NCI-H128 (cell line): ENCODE measurements around the gene CATSPERB.
"Not testable (repeated sequence)": the region's sequence is repeated elsewhere in the genome, so short reads cannot be mapped to it uniquely, and the experiment has no call there.

Experiments
- DNase-seq: peaks from one replicate; lab custom pipeline; 2025; ENCODE audit not compliant: unreplicated experiment; lab: John Stamatoyannopoulos, UW

Gene CATSPERB

GRCh38 chr14:91731986-91732385 lies at the start of gene CATSPERB:
Gene CATSPERB (minus strand): TSS chr14:91732086. CDS start chr14:91729479, 2,607 bp downstream.
- no peak for DNase-seq

- DNase-seq, result no peak
These were observed 48.6 kb upstream of the CATSPERB start for GRCh38 chr14:91780452-91780851.

- no peak for DNase-seq
These were observed 46.3 kb upstream of the CATSPERB start for GRCh38 chr14:91778217-91778616.

- no peak for DNase-seq
These were observed 42.5 kb upstream of the CATSPERB start for GRCh38 chr14:91774140-91775096.

GRCh38 chr14:91770185-91770584 lies 38.3 kb upstream of the CATSPERB start:
- no peak for DNase-seq

DNA sequence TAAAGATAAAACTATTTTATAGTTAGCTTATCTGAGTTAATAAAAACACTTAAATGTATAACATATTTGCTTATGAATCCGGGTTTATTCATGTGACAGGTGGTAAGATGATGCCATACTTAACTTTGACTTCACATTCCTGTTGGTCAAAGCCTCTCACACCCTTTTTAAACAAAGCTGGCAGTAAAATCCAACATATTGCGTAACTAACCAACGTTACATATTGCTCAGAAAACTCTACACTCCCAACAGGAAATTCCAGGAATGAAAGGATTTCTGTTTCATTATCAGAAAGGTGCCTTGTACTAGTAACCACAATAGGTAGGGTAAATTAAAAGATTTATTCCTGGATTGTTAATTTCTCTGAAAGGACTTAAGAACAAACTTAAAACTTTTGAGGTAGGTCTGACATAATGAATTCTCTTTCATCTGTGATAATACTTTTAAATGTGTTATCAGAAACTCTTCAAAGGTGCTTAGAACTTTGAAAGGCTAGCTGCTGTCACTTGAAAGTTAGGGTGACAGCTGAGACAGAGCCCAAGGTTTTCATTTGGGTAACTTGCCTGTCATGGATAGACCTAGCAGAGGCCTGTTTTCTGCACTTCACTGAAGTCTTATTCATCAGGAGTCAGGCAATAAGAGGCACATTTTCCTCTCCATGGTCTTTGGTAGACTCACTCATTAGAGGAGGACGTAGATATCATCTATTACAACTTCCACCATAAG lies 23.8 kb upstream of the CATSPERB start:
- no peak for DNase-seq

DNA sequence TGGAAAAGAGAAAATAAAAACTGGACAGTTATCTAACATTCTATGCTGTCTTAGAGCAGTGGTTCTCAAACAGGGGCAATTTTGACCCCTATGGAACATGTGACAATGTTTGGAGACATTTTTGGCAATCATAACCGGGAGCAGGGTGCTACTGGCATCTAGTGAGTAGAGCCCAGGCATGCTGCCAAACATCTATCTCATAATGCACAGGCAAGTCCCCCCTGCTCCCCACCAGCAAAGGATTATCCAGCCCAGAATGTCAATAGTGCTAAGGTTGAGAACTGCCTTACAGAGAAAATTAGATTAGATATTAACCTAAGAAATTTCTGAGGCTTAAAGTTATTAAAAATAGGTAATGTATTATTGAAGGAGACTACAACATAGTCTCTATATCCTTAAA lies 22.9 kb upstream of the CATSPERB start:
- no peak for DNase-seq

DNA sequence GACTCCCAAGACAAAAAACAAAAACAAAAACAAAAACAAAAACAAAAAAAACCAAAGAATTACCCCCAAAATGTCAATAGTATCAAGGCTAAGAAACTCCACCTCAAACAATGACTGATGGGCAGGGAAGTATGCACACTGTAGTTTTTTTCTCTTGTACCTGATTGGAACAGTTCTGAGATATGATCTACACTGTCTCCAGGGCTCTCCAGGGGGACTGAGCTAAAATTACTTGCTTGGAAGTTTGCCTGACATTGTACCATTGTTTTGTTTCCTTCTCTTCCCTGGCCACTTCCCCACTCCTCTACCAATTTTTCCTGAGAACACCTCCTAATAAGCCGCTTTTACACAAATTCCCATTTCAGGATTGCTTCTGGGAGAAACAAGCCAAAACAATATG lies 22.3 kb upstream of the CATSPERB start:
- no peak for DNase-seq

- no peak for DNase-seq
These were observed 21.7 kb upstream of the CATSPERB start for GRCh38 chr14:91753501-91754128.

- DNase-seq, result no peak
These were observed 21.1 kb upstream of the CATSPERB start for GRCh38 chr14:91752961-91753360.

DNA sequence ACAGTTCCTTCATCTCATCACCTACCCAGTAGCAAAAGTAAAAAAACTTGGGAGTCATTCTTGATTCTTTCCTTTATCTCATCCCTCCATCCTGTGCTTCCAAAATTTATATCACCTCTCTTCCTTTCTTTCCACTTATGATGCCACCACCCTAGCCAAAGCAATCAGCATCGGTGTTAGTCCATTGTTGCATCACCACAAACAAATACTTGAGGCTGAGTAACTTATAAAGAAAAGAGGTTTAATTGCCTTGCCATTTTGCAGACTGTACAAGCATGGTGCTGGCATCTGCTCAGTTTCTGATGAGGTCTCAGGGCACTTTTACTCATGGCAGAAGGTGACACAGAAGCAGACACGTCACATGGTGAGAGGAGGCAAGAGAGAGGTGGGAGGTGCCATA lies 19.8 kb upstream of the CATSPERB start:
- no peak for DNase-seq

DNA sequence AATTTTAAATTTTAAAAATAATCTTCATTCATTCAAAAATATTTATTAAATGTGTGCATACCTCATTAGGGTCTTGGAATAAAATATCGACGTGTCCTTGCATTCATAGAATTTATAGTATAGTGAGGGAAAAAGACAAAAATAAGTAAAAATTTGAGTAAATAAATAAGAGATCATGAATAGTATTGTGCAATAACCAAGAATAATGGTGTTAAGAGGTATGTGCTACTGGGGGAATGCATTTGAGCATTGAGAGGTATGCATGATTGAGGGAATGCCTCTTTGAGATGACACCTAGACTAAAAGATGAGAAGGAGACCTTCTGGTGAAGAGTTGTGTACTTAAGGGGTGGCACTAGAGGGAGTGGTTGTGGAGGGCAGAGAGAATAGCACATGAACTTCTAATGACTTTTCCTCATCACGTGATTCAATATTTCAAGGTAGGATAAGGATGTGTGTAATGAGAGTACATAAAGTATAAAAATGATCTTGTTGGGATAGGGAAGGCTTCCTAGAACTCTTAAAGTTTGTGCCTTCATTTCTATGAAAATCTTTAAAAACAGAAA lies 18.8 kb upstream of the CATSPERB start:
- DNase-seq, result no peak

GRCh38 chr14:91749868-91750267 lies 18.0 kb upstream of the CATSPERB start:
- no peak for DNase-seq

DNA sequence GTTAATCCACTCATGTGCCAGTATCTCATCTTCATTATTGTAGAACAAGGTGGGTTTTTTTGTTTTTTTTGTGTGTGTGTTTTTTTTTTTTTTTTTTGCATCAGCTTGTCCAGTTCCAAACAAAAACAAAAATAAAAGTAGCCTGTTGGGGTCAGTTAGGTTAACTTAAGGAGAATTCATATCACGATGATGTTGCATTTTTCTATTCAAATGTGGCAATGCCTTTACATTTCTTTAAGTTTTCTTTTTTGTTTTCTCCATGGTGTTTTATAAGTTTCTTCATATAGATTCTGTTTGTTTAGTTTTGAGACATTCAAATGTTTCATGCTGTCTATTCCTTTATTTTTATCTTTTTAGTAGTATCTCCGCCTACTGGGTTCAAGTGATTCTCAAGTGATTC lies 16.2 kb upstream of the CATSPERB start:
- DNase-seq, result no peak

DNA sequence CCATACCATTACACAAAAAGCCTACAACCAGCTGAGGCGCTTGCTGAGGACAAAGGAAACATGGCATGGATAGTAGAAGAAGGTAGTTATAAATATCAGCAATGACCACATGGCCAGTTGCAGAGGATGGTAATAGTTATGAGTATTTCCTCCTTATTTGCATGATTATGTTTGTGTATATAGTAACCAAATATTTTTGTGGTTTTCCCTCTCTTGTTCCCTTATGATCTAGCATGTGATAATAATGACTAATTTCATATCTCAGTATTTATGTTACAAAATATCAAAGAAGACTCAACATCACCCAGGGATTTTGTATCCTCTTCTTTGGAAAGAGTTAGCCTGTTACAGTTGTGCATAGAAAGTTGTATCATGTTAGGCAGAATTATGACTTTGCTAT lies 13.5 kb upstream of the CATSPERB start:
- no peak for DNase-seq

DNA sequence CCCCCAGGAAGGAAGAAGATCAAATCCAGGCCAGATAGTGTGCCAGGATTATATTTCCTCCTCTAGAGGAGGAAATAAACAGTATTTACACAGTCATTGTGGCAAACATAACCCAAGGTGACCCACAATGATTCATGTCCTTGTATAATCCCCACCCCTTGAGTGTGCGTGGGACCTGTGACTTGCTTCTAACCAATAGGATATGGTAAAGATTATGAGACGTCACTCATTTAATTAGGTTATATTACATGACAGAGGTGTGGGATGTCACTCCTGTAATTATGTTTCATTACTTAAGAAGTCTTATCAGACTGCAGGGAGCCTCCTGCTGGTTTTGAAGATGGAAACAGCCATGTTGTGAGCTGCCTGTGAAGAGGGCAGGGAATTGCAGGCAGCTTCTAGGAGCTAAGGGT lies 12.2 kb upstream of the CATSPERB start:
- DNase-seq, result no peak

- no peak for DNase-seq
These were observed 11.4 kb upstream of the CATSPERB start for GRCh38 chr14:91743305-91743653.

DNA sequence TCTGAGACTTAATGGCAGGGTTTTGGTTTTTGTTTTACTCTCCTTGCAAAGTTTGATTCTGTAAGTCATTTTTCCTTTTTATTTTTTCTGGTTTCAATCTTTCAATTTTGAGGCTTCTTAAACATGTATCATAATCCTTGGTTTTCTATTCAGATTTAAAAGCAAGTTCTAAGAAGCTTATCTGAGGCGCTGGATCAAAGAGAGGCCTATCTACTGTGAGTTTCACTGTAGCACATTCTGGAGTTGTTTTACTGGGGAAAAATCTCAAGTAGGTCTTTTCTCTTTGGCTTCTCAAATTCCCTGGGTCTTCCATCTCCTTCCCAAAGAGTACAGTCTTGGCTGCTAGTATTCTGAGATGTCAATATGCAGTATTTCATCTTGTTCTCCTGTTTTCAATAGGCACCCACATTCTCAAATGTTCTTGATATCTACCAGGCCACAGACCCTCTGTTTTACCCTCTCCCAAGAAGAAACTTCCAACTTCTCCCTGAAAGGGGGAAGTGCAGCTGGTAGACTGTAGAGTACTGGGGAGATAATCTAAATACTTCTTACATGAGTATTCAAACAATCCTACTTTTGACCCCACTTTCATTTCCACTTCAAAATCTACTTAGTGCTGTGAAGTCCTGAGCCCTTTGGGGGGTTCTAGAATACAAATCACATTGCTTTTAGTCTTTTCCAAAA lies 10.9 kb upstream of the CATSPERB start:
- no peak for DNase-seq

DNA sequence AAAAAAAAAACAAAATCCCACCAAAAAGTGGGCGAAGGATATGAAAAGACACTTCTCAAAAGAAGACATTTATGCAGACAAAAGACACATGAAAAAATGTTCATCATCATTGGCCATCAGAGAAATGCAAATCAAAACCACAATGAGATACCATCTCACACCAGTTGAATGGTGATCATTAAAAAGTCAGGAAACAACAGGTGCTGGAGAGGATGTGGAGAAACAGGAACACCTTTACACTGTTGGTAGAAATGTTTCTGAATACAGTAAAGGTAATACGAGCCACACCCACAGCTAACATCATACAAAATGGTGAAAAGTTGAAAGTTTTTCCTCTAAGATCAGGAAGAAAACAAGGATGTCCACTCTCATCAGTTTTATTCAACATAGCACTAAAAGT lies 8.0 kb upstream of the CATSPERB start:
- DNase-seq, result not testable (repeated sequence)

DNA sequence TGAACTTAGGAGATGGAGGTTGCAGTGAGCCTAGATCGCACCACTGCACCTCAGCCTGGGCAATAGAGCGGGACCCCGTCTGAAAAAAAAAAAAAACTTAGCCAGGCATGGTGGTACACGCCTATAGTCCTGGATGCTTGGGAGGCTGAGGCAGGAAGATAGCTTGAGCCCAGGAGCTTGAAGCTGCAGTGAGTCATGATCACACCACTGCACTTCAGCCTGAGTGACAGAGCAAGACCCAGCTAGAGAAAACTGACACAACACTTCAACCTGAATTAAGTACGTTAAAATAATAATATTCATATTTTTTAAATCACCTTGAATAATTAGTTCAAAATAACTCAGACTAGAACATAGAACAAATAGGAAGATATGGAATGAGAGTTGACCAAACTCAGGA lies 5.7 kb upstream of the CATSPERB start:
- DNase-seq, result no peak
